ENCODE measurements around the gene ZAP70. TPM values are rescaled to one million over a fixed set of nuclear protein-coding genes. Genes with fewer than 3 reads are reported as not detected.

ZAP70 gene
- total RNA-seq, 1 experiment from 2014 or later: 0.61 TPM

GRCh38 chr2:97717613-97717995 is 4.2 kb downstream of the ZAP70 start:
- no peaks in the 10 kb centered on the region for H3K36me3 Mint-ChIP-seq
- TF ChIP-seq ATF3 (CRISPR knock-in tag; conservative IDR thresholded peaks at IDR 0.05) (no peak), ZNF219 (CRISPR knock-in tag; IDR thresholded peaks at IDR 0.05; ENCODE audit: borderline replicate concordance) (no peak), ZNF138 (CRISPR knock-in tag; conservative IDR thresholded peaks at IDR 0.05) (no peak), TEAD1 (CRISPR knock-in tag; IDR thresholded peaks at IDR 0.05) (no peak), GTF2I (CRISPR knock-in tag; conservative IDR thresholded peaks at IDR 0.05) (no peak)
- no peaks in the 10 kb centered on the region for H3K9me3 Mint-ChIP-seq
- no peaks in the 10 kb centered on the region; the same call in 1 of the 2 replicates for H3K27me3 Mint-ChIP-seq (ENCODE audit: low read depth)
- peaks cover 37% of the 10 kb centered on the region for H3K4me1 Mint-ChIP-seq
- DNase-seq (ENCODE audit: low spot score) (no peak), ATAC-seq (no peak)
- H3K4me3 Mint-ChIP-seq: no peak overlapping the region
- CTCF ChIA-PET: interaction anchor here (0.7 to 2.1 kb wide), 2 partner anchors 23 to 72 kb away, joined by 3 to 9 read pairs; partner anchors contain the start of gene COX5B
- no peak overlapping the region for H3K27ac Mint-ChIP-seq
- POLR2A ChIA-PET: no interaction called here

DNA sequence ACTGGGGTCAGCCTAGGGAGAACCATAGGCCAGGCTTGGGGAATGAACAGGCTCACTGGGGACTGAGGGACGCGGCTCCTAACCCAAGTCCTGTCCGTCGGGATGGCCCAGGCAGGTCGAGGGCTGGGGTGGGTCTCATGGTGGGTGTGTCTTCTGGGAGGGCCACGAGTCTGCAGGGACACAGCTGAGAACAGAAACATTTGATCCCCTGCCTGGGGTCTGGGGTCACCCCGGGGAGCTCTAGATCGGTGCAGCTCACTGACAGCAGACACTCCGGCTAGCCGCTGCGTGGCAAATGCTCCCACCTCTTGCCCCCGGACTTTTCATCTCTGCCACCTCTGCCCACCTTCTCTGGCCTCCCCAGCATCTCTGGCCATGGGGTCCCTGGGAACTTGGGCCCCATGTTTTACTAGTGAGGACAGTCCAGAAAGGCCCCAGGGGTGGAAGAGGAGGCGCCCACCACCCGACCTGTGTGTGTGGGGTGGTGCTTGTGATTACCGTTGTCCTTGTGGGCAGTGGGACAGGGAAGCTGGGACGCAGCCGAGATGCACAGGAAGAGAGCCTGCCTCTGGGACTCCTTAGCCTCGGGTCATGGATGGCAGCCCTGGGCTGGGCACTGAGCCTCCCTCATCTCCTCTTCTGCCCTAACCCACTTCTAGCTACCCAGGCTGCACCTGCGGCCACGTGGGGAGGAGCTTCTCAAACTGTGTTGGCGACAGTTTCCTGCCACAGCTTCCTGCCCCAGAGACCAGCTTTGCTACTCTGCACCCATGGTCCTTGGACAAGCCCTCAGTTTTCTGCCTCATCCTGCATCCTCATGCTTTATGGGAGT is 4.9 kb downstream of the ZAP70 start:
- no peaks in the 10 kb centered on the region; the same call in 1 of the 2 replicates for H3K27me3 Mint-ChIP-seq (ENCODE audit: low read depth)
- H3K36me3 Mint-ChIP-seq: no peaks in the 10 kb centered on the region
- no peak overlapping the region for H3K27ac Mint-ChIP-seq
- no peak for TF ChIP-seq ZNF416 (CRISPR knock-in tag; IDR thresholded peaks at IDR 0.05)
- TF ChIP-seq, protein P1, sequence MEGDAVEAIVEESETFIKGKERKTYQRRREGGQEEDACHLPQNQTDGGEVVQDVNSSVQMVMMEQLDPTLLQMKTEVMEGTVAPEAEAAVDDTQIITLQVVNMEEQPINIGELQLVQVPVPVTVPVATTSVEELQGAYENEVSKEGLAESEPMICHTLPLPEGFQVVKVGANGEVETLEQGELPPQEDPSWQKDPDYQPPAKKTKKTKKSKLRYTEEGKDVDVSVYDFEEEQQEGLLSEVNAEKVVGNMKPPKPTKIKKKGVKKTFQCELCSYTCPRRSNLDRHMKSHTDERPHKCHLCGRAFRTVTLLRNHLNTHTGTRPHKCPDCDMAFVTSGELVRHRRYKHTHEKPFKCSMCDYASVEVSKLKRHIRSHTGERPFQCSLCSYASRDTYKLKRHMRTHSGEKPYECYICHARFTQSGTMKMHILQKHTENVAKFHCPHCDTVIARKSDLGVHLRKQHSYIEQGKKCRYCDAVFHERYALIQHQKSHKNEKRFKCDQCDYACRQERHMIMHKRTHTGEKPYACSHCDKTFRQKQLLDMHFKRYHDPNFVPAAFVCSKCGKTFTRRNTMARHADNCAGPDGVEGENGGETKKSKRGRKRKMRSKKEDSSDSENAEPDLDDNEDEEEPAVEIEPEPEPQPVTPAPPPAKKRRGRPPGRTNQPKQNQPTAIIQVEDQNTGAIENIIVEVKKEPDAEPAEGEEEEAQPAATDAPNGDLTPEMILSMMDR (IDR thresholded peaks at IDR 0.05): no peak
- ATAC-seq (no peak), DNase-seq (ENCODE audit: low spot score) (no peak)
- H3K9me3 Mint-ChIP-seq: no peaks in the 10 kb centered on the region
- no peak overlapping the region for H3K4me3 Mint-ChIP-seq
- H3K4me1 Mint-ChIP-seq: peaks cover 35% of the 10 kb centered on the region
- CTCF ChIA-PET: interaction anchor here (0.6 to 2.1 kb wide), 4 partner anchors 8 to 22 kb away, joined by 3 to 9 read pairs (median 6); no protein-coding TSS in a partner anchor
- POLR2A ChIA-PET: no interaction called here

GRCh38 chr2:97718942-97719341 is 5.6 kb downstream of the ZAP70 start:
- ChIA-PET POLR2A (no interaction called here), CTCF (interaction anchor here (0.6 to 2.1 kb wide), 4 partner anchors 9 to 22 kb away, joined by 3 to 9 read pairs (median 6); no protein-coding TSS in a partner anchor)
- TF ChIP-seq STAT6 (CRISPR knock-in tag; conservative IDR thresholded peaks at IDR 0.05; ENCODE audit: low read depth) (no peak), ATF3 (CRISPR knock-in tag; conservative IDR thresholded peaks at IDR 0.05) (no peak), IRF2 (CRISPR knock-in tag; IDR thresholded peaks at IDR 0.05; ENCODE audit: borderline replicate concordance, low read depth) (no peak), NR3C1 (CRISPR knock-in tag; conservative IDR thresholded peaks at IDR 0.05; ENCODE audit: low read depth) (no peak), ATF1 (CRISPR knock-in tag; IDR thresholded peaks at IDR 0.05) (no peak), MXD4 (CRISPR knock-in tag; IDR thresholded peaks at IDR 0.05; ENCODE audit: borderline replicate concordance) (no peak), KAT7 (CRISPR knock-in tag; IDR thresholded peaks at IDR 0.05; ENCODE audit: borderline replicate concordance) (no peak), NFYB (CRISPR knock-in tag; conservative IDR thresholded peaks at IDR 0.05; ENCODE audit: low read depth) (no peak)
- TF ChIP-seq, protein P2, sequence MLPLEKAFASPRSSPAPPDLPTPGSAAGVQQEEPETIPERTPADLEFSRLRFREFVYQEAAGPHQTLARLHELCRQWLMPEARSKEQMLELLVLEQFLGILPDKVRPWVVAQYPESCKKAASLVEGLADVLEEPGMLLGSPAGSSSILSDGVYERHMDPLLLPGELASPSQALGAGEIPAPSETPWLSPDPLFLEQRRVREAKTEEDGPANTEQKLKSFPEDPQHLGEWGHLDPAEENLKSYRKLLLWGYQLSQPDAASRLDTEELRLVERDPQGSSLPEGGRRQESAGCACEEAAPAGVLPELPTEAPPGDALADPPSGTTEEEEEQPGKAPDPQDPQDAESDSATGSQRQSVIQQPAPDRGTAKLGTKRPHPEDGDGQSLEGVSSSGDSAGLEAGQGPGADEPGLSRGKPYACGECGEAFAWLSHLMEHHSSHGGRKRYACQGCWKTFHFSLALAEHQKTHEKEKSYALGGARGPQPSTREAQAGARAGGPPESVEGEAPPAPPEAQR (CRISPR knock-in tag; IDR thresholded peaks at IDR 0.05): no peak
- H3K4me1 Mint-ChIP-seq: peaks cover 34% of the 10 kb centered on the region
- H3K9me3 Mint-ChIP-seq: no peaks in the 10 kb centered on the region
- H3K36me3 Mint-ChIP-seq: no peaks in the 10 kb centered on the region
- ATAC-seq (no peak), DNase-seq (ENCODE audit: low spot score) (no peak)
- H3K4me3 Mint-ChIP-seq: no peak overlapping the region
- H3K27me3 Mint-ChIP-seq (ENCODE audit: low read depth): no peaks in the 10 kb centered on the region; the same call in 1 of the 2 replicates
- H3K27ac Mint-ChIP-seq: no peak overlapping the region

Measured in WTC11 (cell line).